ENCODE data around the gene AIFM3.

DNA sequence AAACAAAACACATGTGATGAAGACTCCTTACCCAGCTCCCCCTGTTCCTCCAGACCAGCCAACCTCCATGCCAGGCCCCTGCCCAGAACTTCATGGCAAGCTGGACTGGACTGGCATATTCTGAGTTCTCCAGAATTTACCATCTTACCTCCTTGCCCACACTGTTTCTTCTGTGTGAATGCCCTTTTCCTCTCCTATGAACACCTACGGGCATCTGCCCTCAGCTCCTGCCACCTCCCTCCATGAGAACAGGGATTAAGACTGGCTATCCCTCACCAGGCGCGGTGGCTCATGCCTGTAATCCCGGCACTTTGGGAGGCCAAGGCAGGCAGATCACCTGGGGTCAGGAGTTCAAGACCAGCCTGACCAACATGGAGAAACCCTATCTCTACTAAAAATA is 6.4 kb upstream of the AIFM3 start:
- TF ChIP-seq GLIS3 (CRISPR knock-in tag; IDR thresholded peaks at IDR 0.05) (no peak), PATZ1 (CRISPR knock-in tag; IDR thresholded peaks at IDR 0.05; ENCODE audit: borderline replicate concordance) (no peak), ISL1 (CRISPR knock-in tag; IDR thresholded peaks at IDR 0.05) (no peak), SNAI2 (CRISPR knock-in tag; IDR thresholded peaks at IDR 0.05) (no peak)

All from SK-N-SH treated with all-trans-retinoic acid at 6 μM for 48 hours (cell line).